ENCODE results near the gene KRT1.

GRCh38 chr12:52646613-52647012 is 33.6 kb downstream of the KRT1 start:
- no peak for TF ChIP-seq EZH2 (IDR thresholded peaks at IDR 0.05)
- TF ChIP-seq POLR2AphosphoS5 (IDR thresholded peaks at IDR 0.05; ENCODE audit: borderline replicate concordance, low read depth, low read length), result no peak
- TF ChIP-seq FOXP2 (optimal IDR thresholded peaks at IDR 0.05; ENCODE audit: control extremely low read depth, extremely low read length, insufficient read depth), result no peak

All from SK-N-MC (cell line).